HEK293 (cell line): ENCODE measurements around the gene CDC14B.

Experiments
- CTCF ChIP-seq: fragments of 450-650 bp; formaldehyde crosslinking; IDR thresholded peaks from 2 replicates; pipeline ENCODE4 v1.5.1; 2016; ENCODE audit warnings: missing biosample characterization, missing genetic modification characterization
- ZNF184 ChIP-seq: fragments of 450-650 bp; IDR thresholded peaks from 2 replicates; pipeline ENCODE4 v1.5.1; 2018; ENCODE audit warnings: missing biosample characterization, mild to moderate bottlenecking, missing genetic modification characterization

DNA sequence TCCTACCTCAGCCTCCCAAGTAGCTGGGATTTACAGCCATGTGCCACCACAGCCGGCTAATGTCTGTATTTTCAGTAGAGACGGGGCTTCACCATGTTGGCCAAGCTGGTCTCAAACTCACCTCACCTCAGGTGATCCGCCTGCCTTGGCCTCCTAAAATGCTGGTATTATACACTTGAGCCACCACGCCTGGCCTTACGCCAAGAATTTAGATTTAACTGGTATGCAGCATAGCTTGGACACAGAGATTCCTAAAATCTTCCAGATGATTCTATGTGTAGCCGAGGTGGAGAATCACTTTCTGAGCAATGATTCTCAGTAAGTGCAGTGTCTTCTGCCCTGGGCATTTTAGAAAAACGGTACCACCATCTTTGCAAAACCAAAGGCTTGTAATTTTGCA is 95.6 kb downstream of the CDC14B start:
- TF ChIP-seq CTCF (tag by site-specific recombination) (no peak), ZNF184 (tag by site-specific recombination) (no peak)
